MM.1S (cell line): Measurements from ENCODE around the gene YDJC.

Source experiments
- CTCF ChIP-seq: fragments of 300-600 bp; sonication (generic); IDR thresholded peaks from 2 replicates; pipeline ENCODE4 v1.5.1; 2016; ENCODE audit warnings: antibody characterized with exemption, low read length, mixed read lengths
- EZH2 ChIP-seq: fragments of 300-600 bp; sonication (generic); optimal IDR thresholded peaks from 2 replicates; pipeline ENCODE3; 2017; ENCODE audit warnings: low read depth, mild to moderate bottlenecking, antibody characterized with exemption, low read length, mixed read lengths
- EZH2phosphoT487 ChIP-seq: fragments of 300-600 bp; sonication (generic); IDR thresholded peaks from 2 replicates; pipeline ENCODE4 v1.6.1; 2018; ENCODE audit warnings: antibody characterized with exemption, low read length

DNA sequence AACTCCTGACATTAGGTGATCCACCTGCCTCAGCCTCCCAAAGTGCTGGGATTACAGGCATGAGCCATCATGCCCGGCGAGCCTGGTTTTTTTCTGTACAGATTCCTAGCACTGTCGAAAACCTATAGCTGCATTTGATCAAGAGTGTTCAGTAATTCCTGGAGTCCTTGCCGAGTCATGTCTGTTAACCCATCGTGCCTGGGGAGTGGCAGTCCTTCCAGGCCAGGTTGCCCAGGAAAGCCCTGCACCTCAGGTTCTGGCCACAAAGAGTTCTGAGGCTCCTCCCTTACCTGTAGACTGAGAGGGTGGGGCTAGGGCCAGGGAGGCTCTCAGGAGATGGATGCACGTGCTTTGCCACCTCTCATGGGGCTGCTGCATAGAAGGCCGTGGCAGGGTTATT, 17.0 kb downstream of the YDJC start:
- TF ChIP-seq CTCF (no peak), EZH2 (no peak), EZH2phosphoT487 (no peak)
